ENCODE measurements around the gene RNMT.
"Not testable (repeated sequence)": the region's sequence is repeated elsewhere in the genome, so short reads cannot be mapped to it uniquely, and the experiment has no call there.

The RNMT gene

DNA sequence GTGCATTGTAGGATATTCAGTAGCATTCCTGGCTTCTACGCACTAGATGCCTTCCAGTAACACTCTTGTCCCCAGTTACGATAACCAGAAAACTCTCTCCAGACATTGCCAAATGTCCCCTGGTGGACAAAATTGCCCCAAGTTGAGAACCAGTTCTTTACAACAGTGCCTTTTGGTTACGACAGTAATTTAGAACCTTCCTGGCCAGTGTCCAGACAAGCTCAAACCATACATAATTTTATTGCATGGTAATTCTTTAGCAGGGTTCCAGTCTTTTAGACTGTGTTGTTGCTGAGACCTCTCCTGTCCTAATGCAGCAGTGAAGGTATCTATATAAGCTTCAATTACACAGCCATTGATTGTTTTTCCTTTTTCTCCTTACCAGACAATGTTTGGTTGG lies 20.2 kb downstream of the RNMT start:
- no peak overlapping the region for H3K27ac ChIP-seq
- TF ChIP-seq CTCF (conservative IDR thresholded peaks at IDR 0.05): no peak

GRCh38 chr18:13751599-13751998 lies 25.1 kb downstream of the RNMT start:
- H3K27ac ChIP-seq: not testable (repeated sequence)

- H3K27ac ChIP-seq: no peak overlapping the region
- no peak for TF ChIP-seq CTCF (conservative IDR thresholded peaks at IDR 0.05)
Measured at GRCh38 chr18:13756261-13756660, 29.8 kb downstream of the RNMT start.

- no peak for TF ChIP-seq CTCF (conservative IDR thresholded peaks at IDR 0.05)
- no peak overlapping the region for H3K27ac ChIP-seq
Measured at GRCh38 chr18:13756671-13757070, 30.2 kb downstream of the RNMT start.

GRCh38 chr18:13758622-13759021 lies 32.1 kb downstream of the RNMT start:
- H3K27ac ChIP-seq: no peak overlapping the region
- TF ChIP-seq CTCF (conservative IDR thresholded peaks at IDR 0.05): no peak

DNA sequence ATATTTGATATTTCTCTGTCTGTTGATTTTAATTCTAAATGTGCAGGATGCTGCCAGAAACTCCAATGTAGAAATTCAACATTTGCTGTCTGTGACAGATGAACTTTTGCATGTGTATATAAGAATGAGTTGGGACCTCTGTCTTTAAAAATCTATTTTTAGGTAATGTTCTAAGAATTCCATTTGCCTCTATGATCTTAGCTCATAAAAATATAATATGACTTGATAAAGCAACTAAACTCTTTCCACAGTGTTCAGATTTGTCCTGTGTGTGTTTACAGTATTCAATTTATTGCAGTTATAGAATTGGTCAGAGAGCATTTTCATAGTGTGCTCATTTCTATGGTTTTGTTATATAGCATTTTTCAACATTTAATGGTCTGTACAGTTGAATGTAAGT lies 33.6 kb downstream of the RNMT start:
- H3K27ac ChIP-seq: peak overlapping the region; percentile 39
- TF ChIP-seq CTCF (conservative IDR thresholded peaks at IDR 0.05): no peak

DNA sequence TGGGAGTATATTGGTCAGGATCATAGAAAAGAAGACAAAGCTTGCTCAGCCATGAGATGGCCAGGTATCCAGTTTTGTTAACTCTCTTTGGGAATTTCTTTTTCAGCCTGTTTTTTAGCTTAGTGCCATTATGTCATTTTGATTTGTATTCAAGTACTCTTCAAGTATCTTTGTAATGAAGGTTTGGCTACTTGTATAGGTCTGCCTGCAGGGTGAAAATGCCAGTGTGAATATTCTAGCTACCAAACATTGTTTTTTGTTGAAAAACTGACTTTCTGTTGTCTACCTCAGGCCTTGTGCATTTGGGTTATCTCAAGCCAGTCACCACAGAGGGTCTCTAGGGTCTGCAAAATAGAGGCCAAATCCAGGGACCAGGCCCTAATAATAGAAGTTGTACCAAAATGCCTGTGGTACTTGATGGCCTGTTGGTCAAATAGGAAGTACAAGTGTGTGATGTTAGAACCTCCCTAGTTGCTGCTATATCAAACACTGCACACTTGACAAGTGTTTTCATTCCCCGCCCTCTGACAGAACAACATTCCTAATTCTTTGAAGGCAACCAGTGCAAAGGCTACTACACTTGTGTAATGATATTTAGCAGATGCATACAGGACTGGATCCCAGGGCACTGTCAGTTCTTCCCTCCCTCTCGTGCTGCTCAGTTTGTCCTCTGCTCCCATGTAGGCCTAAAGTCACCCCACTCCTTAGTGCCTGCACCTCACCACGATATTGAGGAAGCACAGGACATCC lies 36.4 kb downstream of the RNMT start:
- no peak overlapping the region for H3K27ac ChIP-seq
- TF ChIP-seq CTCF (conservative IDR thresholded peaks at IDR 0.05): no peak

- no peak overlapping the region for H3K27ac ChIP-seq
- TF ChIP-seq CTCF (conservative IDR thresholded peaks at IDR 0.05): no peak
Measured at GRCh38 chr18:13775058-13775457, 48.6 kb downstream of the RNMT start.
